PC-3 (cell line): Measurements from ENCODE around the gene NAA11. TPM values are rescaled to one million over a fixed set of nuclear protein-coding genes. Genes with fewer than 3 reads are reported as not detected.

ENCODE experiments used
- ATAC-seq: fragments of 200-7000 bp; cut with Tn5 transposase; 2 replicates; pipeline ENCODE4 v1.9.1; 2020; ENCODE audit warnings: mild to moderate bottlenecking, moderate library complexity
- BruUV-seq: library from RNA; stranded (reverse); fragments of 400-500 nt; replicated peaks from 2 replicates; lab custom pipeline; 2021; lab: Mats Ljungman, UMichigan
- CTCF ChIA-PET: fragments of 300-600 bp; sonication (Branson Sonifier 250); formaldehyde crosslinking; loops from one replicate; lab custom pipeline; 2022; ENCODE audit warnings: antibody characterized with exemption; lab: Charles Lee
- POLR2A ChIA-PET: fragments of 300-600 bp; sonication (Branson Sonifier 250); formaldehyde crosslinking; loops from one replicate; lab custom pipeline; 2022; ENCODE audit warnings: antibody characterized with exemption; ENCODE audit not compliant: unreplicated experiment; lab: Charles Lee
- DNase-seq: peaks from one replicate; pipeline ENCODE4 v3.0.0-alpha.2; 2015
- H2AFZ ChIP-seq: fragments of 300-600 bp; sonication (generic); 2 replicates; pipeline ENCODE4 v1.6.0; 2016; ENCODE audit warnings: antibody characterized with exemption, low read length
- H3F3A ChIP-seq: fragments of 300-600 bp; sonication (generic); one replicate; pipeline ENCODE4 v1.6.0; 2017; ENCODE audit warnings: antibody characterized with exemption, low read length, control low read depth, mild to moderate bottlenecking; ENCODE audit not compliant: unreplicated experiment
- H3K27ac ChIP-seq: fragments of 300-600 bp; sonication (generic); 2 replicates; pipeline ENCODE4 v1.5.1; 2016; ENCODE audit warnings: mild to moderate bottlenecking, low read length
- H3K27me3 ChIP-seq: fragments of 300-600 bp; sonication (generic); 2 replicates; pipeline ENCODE4 v1.6.1; 2016; ENCODE audit warnings: low read length, mixed read lengths
- H3K36me3 ChIP-seq: fragments of 300-600 bp; sonication (generic); 2 replicates; pipeline ENCODE4 v1.6.1; 2016; ENCODE audit warnings: low read depth, mixed run types, low read length, mixed read lengths
- H3K4me1 ChIP-seq: fragments of 300-600 bp; sonication (generic); 2 replicates; pipeline ENCODE4 v1.5.1; 2016; ENCODE audit warnings: low read length; ENCODE audit not compliant: insufficient read depth
- H3K4me2 ChIP-seq: fragments of 300-600 bp; sonication (generic); 2 replicates; pipeline ENCODE4 v1.6.0; 2016; ENCODE audit warnings: low read length
- H3K4me3 ChIP-seq: fragments of 300-600 bp; sonication (generic); 2 replicates; pipeline ENCODE4 v1.5.1; 2016; ENCODE audit warnings: mild to moderate bottlenecking, low read length, mixed read lengths
- H3K79me2 ChIP-seq: fragments of 300-600 bp; sonication (generic); 2 replicates; pipeline ENCODE4 v1.6.1; 2017; ENCODE audit warnings: low read length, mixed read lengths
- H3K9ac ChIP-seq: fragments of 300-600 bp; sonication (generic); 2 replicates; pipeline ENCODE4 v1.6.0; 2016; ENCODE audit warnings: mild to moderate bottlenecking, low read length
- H3K9me2 ChIP-seq: fragments of 300-600 bp; sonication (generic); replicated peaks from 2 replicates; pipeline ENCODE4 v1.6.1; 2016; ENCODE audit warnings: mixed run types, low read length, mixed read lengths
- H3K9me3 ChIP-seq: fragments of 300-600 bp; sonication (generic); 2 replicates; pipeline ENCODE4 v1.6.1; 2016; ENCODE audit warnings: low read length, mixed read lengths
- H4K20me1 ChIP-seq: fragments of 300-600 bp; sonication (generic); 2 replicates; pipeline ENCODE4 v1.6.1; 2016; ENCODE audit warnings: low read length, mixed read lengths
- EZH2 ChIP-seq: fragments of 300-600 bp; sonication (generic); IDR thresholded peaks from one replicate; pipeline ENCODE4 v1.6.1; 2017; ENCODE audit warnings: antibody characterized with exemption, mild to moderate bottlenecking, low read length; ENCODE audit not compliant: unreplicated experiment
- EZH2phosphoT487 ChIP-seq: fragments of 300-600 bp; sonication (generic); IDR thresholded peaks from 2 replicates; pipeline ENCODE4 v1.6.1; 2018; ENCODE audit warnings: mild to moderate bottlenecking, antibody characterized with exemption, low read length, borderline replicate concordance
- intact Hi-C: fragments of 100-400 bp; cut with micrococcal nuclease; formaldehyde crosslinking; loops from 2 replicates; pipeline ENCODE4 v1.9.0; 2023
- total RNA-seq: library from RNA; depleted of rRNA; stranded (reverse); fragments of >200 nt; gene quantifications from 2 replicates; pipeline ENCODE4 v1.2.3, GENCODE V29; 2014
- TF ChIP-seq, protein P1 (sequence below): fragments of 300-600 bp; sonication (generic); conservative IDR thresholded peaks from 2 replicates; pipeline ENCODE4 v1.5.1; 2017; ENCODE audit warnings: antibody characterized with exemption, low read depth, mild to moderate bottlenecking, low read length

NAA11 gene
- total RNA-seq, 1 experiment from 2014 or later: not detected

DNA sequence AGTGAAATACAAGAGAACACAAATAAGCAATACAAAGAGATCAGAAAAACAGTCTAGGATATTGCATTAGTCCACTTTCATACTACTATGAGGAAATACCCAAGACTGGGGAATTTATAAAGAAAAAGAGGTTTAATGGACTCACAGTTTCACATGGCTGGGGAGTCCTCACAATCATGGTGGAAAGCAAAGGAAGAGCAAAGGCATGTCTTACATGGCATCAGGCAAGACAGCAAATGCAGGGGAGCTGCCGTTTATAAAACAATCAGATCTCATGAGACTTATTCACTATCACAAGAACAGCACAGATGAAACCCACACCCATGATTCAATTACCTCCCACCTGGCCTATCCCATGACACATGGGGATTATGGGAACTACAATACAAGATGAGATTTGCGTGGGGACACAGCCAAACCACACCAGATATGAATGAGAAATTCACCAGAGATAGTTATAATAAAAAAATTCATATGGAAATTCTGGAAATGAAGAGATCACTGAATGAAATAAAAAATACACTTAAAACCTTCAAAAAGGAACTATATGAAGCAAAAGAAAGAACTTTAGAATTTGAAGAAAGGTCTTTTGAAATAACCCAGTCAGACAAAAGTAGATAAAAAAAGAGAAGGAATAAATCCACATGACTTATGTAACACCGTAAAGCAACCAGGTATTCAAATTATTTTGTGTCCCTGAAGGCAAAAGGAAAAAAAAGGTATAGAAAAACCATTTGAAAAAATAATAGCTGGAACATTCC lies 16.2 kb upstream of the NAA11 start:
- Histone ChIP-seq H3F3A (no peaks in the 10 kb centered on the region), H3K4me3 (no peak overlapping the region), H3K27me3 (no peaks in the 10 kb centered on the region), H3K4me2 (no peak overlapping the region), H4K20me1 (no peaks in the 10 kb centered on the region), H3K27ac (no peak overlapping the region), H3K9me3 (no peaks in the 10 kb centered on the region), H3K9ac (no peak overlapping the region), H3K79me2 (no peaks in the 10 kb centered on the region), H3K4me1 (no peaks in the 10 kb centered on the region), H3K9me2 (no peaks in the 10 kb centered on the region), H2AFZ (no peak overlapping the region), H3K36me3 (no peaks in the 10 kb centered on the region)
- DNase-seq (no peak), ATAC-seq (no peak)
- no peak for TF ChIP-seq EZH2phosphoT487
- POLR2A ChIA-PET: no interaction called here
- CTCF ChIA-PET: no interaction called here
- intact Hi-C loops: no loop called here
- BruUV-seq: no TSS peak

DNA sequence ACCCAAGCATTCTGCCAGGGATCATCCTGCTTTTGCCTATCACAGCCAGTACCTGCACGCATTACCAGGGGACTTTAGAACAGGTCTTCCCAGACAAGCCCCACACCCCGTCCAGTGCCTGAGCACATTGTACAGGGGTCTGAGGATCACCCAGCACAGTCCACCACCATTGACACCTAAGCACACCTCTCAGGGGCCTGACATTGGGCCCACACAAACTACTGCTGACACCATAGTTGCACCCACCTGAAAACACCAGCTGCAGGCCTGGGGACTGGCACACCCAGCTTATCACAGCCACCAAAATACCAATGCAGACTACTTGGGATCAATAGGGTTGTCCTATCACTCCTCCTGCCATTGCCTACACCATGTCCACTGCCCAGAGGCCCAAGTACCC lies 14.7 kb upstream of the NAA11 start:
- ChIA-PET CTCF (no interaction called here), POLR2A (no interaction called here)
- no peak overlapping the region for H3K4me3 ChIP-seq
- BruUV-seq: no TSS peak
- no peaks in the 10 kb centered on the region for H3K9me3 ChIP-seq
- no peak overlapping the region for H3K9ac ChIP-seq
- no peak overlapping the region for H3K27ac ChIP-seq
- H3K4me2 ChIP-seq: no peak overlapping the region
- intact Hi-C loops: no loop called here
- TF ChIP-seq EZH2phosphoT487 (no peak), EZH2 (no peak)
- TF ChIP-seq, protein P1, sequence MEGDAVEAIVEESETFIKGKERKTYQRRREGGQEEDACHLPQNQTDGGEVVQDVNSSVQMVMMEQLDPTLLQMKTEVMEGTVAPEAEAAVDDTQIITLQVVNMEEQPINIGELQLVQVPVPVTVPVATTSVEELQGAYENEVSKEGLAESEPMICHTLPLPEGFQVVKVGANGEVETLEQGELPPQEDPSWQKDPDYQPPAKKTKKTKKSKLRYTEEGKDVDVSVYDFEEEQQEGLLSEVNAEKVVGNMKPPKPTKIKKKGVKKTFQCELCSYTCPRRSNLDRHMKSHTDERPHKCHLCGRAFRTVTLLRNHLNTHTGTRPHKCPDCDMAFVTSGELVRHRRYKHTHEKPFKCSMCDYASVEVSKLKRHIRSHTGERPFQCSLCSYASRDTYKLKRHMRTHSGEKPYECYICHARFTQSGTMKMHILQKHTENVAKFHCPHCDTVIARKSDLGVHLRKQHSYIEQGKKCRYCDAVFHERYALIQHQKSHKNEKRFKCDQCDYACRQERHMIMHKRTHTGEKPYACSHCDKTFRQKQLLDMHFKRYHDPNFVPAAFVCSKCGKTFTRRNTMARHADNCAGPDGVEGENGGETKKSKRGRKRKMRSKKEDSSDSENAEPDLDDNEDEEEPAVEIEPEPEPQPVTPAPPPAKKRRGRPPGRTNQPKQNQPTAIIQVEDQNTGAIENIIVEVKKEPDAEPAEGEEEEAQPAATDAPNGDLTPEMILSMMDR: no peak
- H2AFZ ChIP-seq: no peak overlapping the region
- ATAC-seq (no peak), DNase-seq (no peak)
- H3K27me3 ChIP-seq: no peaks in the 10 kb centered on the region
- no peaks in the 10 kb centered on the region for H3K4me1 ChIP-seq
- no peaks in the 10 kb centered on the region for H3F3A ChIP-seq
- H3K9me2 ChIP-seq: no peaks in the 10 kb centered on the region
- no peaks in the 10 kb centered on the region for H3K79me2 ChIP-seq
- H3K36me3 ChIP-seq: no peaks in the 10 kb centered on the region
- no peaks in the 10 kb centered on the region for H4K20me1 ChIP-seq

DNA sequence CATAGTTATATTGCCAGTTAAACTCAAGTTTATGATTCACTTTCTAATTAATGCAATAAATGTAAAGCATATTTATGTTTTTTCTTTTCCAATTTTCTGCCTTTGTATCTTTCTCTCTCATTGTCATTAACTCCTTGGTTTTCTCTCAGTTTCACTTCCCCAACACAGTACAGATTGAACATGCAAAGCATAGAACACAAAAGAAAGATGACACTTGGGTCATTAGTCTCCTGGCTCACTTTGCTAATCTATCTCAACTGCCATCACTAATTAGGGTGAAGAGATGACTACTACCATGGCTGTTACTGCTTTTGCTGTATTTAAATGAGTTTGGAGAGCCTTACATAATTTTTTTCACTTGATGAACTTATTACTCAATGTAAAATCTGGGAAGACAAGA lies 12.3 kb upstream of the NAA11 start:
- peaks cover 4% of the 10 kb centered on the region; the same call in 1 of the 2 replicates for H3K4me1 ChIP-seq
- intact Hi-C loops: no loop called here
- no peak overlapping the region for H3K4me3 ChIP-seq
- H3K9me3 ChIP-seq: no peaks in the 10 kb centered on the region
- ChIA-PET POLR2A (no interaction called here), CTCF (no interaction called here)
- no TSS peak for BruUV-seq
- H3K9me2 ChIP-seq: no peaks in the 10 kb centered on the region
- no peak overlapping the region for H3K27ac ChIP-seq
- no peaks in the 10 kb centered on the region for H3F3A ChIP-seq
- no peaks in the 10 kb centered on the region for H3K27me3 ChIP-seq
- H3K79me2 ChIP-seq: no peaks in the 10 kb centered on the region
- H3K36me3 ChIP-seq: no peaks in the 10 kb centered on the region
- no peak overlapping the region for H2AFZ ChIP-seq
- no peak overlapping the region for H3K9ac ChIP-seq
- no peaks in the 10 kb centered on the region for H4K20me1 ChIP-seq
- ATAC-seq (no peak), DNase-seq (no peak)
- no peak overlapping the region for H3K4me2 ChIP-seq
- TF ChIP-seq, protein P1: no peak
- TF ChIP-seq EZH2 (no peak), EZH2phosphoT487 (no peak)
